Right renal pelvis (tissue), 4 donors: ENCODE measurements around the gene OR10T2. TPM values are rescaled to one million over a fixed set of nuclear protein-coding genes. Genes with fewer than 3 reads are reported as not detected.
"Not testable (repeated sequence)": the region's sequence is repeated elsewhere in the genome, so short reads cannot be mapped to it uniquely, and the experiment has no call there.

Source experiments
- DNase-seq, 4 donors: peaks; one replicate each; pipeline ENCODE4 v3.0.0-alpha.2; 2013; ENCODE audit warnings: low read depth in 4 of 4, low spot score in 3 of 4, missing footprints in 1 of 4
- polyA plus RNA-seq, 4 donors: library from polyadenylated mRNA; unstranded; fragments of 120-200 nt; gene quantifications; one replicate each; pipeline ENCODE4 v1.2.1, GENCODE V29; 2013; ENCODE audit not compliant: insufficient read length in 4 of 4

Gene OR10T2
- polyA plus RNA-seq, 4 donors, result not detected

DNA sequence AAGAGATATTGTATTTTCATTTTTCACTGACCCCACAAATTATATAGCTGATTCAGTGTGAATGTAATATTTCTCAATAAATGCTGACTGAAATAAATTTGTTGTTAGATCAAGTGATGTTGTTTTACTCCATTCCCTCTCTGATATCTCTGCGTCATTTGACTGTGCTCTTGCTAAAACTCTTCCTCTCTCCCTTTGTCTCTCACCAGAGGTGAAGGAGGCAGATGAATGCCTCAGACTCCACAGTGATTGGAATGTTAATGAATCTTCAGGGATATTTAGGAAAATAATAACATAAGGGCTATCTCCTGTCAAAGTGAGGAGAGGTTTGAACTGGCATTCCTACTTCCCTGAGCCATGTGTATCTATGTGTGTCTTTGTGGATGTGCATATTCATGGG is 41.8 kb downstream of the OR10T2 start:
- DNase-seq, result no peak

DNA sequence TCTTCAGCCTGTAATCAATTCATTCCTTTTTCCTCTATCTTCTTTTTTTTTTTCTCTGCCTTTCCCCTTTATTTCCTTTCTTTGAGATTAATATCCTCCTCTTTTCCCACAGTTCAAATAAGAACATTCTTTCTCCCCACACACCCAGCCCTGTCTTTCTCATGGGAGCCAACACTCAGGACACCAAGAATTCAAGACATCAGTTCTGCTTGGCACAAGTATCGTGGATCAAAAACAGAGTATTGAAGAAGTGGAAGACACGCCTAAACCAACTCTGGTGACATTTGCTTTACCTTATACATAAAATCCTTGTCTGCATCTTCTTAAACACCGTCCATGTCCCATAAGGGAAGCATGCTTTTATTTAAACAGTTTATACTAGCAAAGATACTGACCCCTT is 42.6 kb downstream of the OR10T2 start:
- DNase-seq, result no peak

DNA sequence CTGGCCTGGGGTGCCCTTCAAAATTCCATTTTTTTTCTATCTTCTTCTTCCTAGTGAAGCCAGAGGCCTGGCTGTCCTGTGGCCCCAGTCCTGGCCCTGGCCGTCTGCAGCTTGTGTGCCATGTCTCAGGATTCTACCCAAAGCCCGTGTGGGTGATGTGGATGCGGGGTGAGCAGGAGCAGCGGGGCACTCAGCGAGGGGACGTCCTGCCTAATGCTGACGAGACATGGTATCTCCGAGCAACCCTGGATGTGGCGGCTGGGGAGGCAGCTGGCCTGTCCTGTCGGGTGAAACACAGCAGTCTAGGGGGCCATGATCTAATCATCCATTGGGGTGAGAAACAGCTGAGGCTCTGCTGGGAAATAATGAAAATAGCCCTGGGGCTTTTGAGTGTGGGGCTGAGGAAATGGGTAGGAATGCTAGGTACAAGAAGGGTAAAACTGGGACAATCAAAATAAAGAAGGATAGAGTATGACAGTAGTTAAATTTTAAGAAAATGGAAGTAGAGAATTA is 43.4 kb downstream of the OR10T2 start:
- DNase-seq, result no peak

DNA sequence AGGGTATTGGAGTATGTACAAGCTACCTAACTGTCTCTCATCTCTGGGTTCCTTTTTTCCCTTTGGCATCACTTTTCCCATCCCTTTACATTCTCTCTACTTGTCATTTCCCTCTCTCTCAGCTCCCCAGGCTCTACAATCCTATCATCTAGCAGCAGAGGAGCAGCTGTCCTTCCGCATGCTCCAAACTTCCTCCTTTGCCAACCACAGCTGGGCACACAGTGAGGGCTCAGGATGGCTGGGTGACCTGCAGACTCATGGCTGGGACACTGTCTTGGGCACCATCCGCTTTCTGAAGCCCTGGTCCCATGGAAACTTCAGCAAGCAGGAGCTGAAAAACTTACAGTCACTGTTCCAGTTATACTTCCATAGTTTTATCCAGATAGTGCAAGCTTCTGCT is 45.0 kb downstream of the OR10T2 start:
- DNase-seq, result no peak

DNA sequence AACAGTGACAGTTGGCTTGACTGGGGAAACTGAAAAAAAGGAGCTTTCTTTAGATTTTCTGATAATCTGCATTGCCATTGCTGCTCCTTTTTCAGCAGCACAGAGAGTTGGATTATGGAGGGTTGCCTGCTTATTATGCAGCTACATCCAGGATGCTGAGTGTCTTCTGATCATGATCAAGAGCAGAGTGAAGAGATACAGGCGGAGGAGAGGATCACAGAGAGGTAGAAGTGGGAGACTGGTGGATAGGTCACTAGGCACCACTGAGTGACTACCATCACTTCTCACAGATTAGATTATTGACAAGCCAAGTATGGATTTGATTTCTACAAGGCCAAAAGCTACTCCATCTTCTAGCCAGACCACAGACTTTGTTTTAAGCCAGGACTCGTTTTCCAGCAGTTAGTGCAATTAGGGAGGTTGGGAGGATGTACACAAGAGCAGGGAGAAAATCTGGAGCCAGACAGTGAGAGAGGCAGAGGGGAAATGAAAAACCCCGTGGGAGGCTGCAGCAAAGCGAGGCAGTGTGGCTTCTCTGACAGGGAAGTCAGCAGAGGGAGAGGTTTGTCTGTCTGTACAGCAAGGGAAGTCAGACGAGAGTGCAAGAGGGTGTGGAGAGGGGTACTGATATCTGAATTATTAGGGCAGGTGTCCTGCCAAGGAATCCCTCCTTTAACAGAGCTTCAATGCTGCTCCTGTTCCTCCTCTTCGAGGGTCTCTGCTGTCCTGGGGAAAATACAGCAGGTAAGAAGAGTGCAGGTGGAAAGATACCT is 45.8 kb downstream of the OR10T2 start, which contains the start of gene CD1E:
Gene CD1E (plus strand): TSS at position 592 of the 773 bp plus-strand sequence. CDS start 95 bp downstream, at position 687.
- DNase-seq, result no peak

DNA sequence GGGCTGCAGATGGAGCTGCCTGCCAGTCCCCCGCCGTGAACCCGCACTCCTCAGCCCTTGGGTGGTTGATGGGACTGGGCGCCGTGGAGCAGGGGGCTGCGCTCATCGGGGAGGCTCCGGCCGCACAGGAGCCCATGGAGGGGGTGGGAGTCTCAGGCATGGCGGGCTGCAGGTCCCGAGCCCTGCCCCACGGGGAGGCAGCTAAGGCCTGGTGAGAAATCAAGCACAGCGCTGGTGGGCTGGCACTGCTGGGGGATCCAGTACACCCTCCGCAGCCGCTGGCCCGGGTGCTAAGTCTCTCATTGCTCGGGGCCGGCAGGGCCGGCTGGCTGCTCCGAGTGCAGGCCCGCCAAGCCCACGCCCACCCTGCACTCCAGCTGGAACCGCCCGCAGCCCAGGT is 50.3 kb downstream of the OR10T2 start:
- not testable (repeated sequence) for DNase-seq

Other genes with a start within 250 kb of the OR10T2 start
- gene CD1D, start 218.6 kb downstream of the OR10T2 start, polyA plus RNA-seq, result 1 to 10 TPM; 5.3 to 6.8 (median 5.9) TPM
- gene CD1A, start 145.0 kb downstream of the OR10T2 start, polyA plus RNA-seq, result under 1 TPM in 1 of 4 donors, not detected in 3; 0.25 TPM
- gene CD1C, start 109.5 kb downstream of the OR10T2 start, polyA plus RNA-seq, result 1 to 10 TPM; 1.0 to 1.4 (median 1.2) TPM
- gene CD1B, start 67.9 kb downstream of the OR10T2 start, polyA plus RNA-seq, result under 1 TPM in 1 of 4 donors, not detected in 3; 0.61 TPM
- gene CD1E, start 45.6 kb downstream of the OR10T2 start, polyA plus RNA-seq, result 1 to 10 TPM in 1 of 4 donors, under 1 TPM in 1, not detected in 2; 0.21 to 1.8 TPM
- under 1 TPM in 1 of 4 donors, not detected in 3; 0.01 TPM for gene OR10K2, start 26.8 kb upstream of the OR10T2 start, polyA plus RNA-seq
- under 1 TPM in 1 of 4 donors, not detected in 3; 0.06 TPM for gene OR10K1, start 62.4 kb upstream of the OR10T2 start, polyA plus RNA-seq
- not detected for gene OR10R2, start 72.8 kb upstream of the OR10T2 start, polyA plus RNA-seq
- not detected for gene OR6Y1, start 154.9 kb upstream of the OR10T2 start, polyA plus RNA-seq
- not detected for gene OR6P1, start 171.1 kb upstream of the OR10T2 start, polyA plus RNA-seq
- not detected for gene OR10X1, start 180.4 kb upstream of the OR10T2 start, polyA plus RNA-seq
- under 1 TPM; 0.03 to 0.06 (median 0.03) TPM for gene OR10Z1, start 205.8 kb upstream of the OR10T2 start, polyA plus RNA-seq